ENCODE data around the gene CFP. TPM values are rescaled to one million over a fixed set of nuclear protein-coding genes. Genes with fewer than 3 reads are reported as not detected.

CFP gene
- total RNA-seq, 1 donor from 2014 or later = 3.0 TPM

DNA sequence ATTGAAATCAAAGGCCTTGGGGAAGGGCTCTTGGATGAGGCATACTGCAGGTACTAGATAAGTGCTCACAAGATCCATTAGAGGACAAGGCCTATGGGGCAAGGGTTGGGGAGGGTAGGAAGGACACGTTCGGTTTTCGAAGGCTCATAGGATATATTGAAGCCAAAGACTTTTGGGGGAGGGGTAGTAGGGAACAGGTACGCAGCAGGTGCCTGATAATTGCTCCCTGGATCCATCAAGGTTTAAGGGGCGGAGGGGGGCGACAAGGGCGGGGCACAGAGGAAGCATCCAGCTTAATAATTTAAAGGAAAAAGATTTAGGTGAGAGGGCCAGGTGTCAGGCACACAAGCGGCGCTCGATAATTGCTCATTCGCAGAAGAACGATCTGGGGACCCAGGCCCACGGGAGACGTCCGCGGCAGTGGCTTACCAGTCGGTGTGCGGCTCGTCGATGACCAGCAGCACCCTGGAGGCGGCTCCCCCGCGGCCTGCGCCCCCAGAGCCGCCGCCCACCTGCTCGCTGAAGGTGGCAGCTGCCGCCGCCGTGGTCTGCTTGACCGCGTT lies 10.7 kb downstream of the CFP start:
- H3K27ac ChIP-seq (replicated peaks) = no peak overlapping the region
- H3K4me1 ChIP-seq = peaks cover 5% of the 10 kb centered on the region
- TF ChIP-seq, protein P1, sequence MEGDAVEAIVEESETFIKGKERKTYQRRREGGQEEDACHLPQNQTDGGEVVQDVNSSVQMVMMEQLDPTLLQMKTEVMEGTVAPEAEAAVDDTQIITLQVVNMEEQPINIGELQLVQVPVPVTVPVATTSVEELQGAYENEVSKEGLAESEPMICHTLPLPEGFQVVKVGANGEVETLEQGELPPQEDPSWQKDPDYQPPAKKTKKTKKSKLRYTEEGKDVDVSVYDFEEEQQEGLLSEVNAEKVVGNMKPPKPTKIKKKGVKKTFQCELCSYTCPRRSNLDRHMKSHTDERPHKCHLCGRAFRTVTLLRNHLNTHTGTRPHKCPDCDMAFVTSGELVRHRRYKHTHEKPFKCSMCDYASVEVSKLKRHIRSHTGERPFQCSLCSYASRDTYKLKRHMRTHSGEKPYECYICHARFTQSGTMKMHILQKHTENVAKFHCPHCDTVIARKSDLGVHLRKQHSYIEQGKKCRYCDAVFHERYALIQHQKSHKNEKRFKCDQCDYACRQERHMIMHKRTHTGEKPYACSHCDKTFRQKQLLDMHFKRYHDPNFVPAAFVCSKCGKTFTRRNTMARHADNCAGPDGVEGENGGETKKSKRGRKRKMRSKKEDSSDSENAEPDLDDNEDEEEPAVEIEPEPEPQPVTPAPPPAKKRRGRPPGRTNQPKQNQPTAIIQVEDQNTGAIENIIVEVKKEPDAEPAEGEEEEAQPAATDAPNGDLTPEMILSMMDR (IDR thresholded peaks at IDR 0.05; ENCODE audit: borderline replicate concordance) = no peak
- DNase-seq = no peak
- peak overlapping the region; percentile 60 for H3K4me3 ChIP-seq
- intact Hi-C loops (cut with micrococcal nuclease) = no loop called here
- H3K9me3 ChIP-seq (replicated peaks) = no peaks in the 10 kb centered on the region
- no peaks in the 10 kb centered on the region for H3K36me3 ChIP-seq
- H3K27me3 ChIP-seq (ENCODE audit: low read depth) = peaks cover 5% of the 10 kb centered on the region

DNA sequence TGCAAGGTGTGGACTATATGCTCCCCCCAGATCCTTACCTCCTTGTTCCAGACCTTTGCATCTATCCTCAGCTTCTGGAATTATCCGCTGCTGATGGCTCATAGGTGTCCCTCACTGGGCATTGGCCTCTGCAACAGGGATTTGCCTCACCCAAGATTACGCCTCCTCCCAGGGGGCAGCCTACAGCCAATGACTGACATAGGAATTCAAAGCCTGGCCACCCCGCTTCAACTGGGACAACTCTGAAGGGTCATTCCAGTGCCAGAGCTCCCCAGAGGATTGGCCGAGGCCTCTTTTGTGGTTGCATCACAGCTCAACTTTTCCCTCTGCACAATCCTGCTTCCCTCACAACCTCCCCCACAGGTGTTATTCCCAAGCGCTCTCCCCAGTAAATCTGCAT lies 15.1 kb downstream of the CFP start:
- intact Hi-C loops (cut with micrococcal nuclease) = no loop called here
- peaks cover 4% of the 10 kb centered on the region for H3K4me1 ChIP-seq
- H3K4me3 ChIP-seq = no peak overlapping the region
- no peaks in the 10 kb centered on the region for H3K36me3 ChIP-seq
- TF ChIP-seq, protein P1 (IDR thresholded peaks at IDR 0.05; ENCODE audit: borderline replicate concordance) = no peak
- no peak overlapping the region for H3K27ac ChIP-seq (replicated peaks)
- no peaks in the 10 kb centered on the region for H3K9me3 ChIP-seq (replicated peaks)
- DNase-seq = no peak
- H3K27me3 ChIP-seq (ENCODE audit: low read depth) = no peaks in the 10 kb centered on the region

DNA sequence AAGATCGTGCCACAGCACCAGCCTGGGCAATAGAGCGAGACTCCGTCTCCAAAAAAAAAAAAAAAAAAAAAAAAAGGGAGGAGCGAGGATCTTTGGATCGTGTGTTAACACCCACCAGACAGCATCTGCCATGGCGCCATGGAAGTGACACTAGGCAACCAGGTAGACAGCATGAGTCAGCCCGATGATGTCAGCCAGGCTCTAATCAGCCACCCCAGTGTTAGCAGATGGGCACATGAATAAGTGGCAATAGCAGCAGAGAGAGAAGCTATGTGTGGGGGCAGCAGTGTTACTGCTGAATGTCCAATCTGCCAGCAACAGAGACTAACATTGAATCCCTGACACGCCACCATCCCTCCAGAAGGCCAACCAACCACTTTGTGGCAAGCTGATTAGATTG lies 16.6 kb downstream of the CFP start:
- H3K27ac ChIP-seq (replicated peaks) = no peak overlapping the region
- H3K4me3 ChIP-seq = no peak overlapping the region
- H3K27me3 ChIP-seq (ENCODE audit: low read depth) = no peaks in the 10 kb centered on the region
- H3K9me3 ChIP-seq (replicated peaks) = no peaks in the 10 kb centered on the region
- intact Hi-C loops (cut with micrococcal nuclease) = no loop called here
- no peaks in the 10 kb centered on the region for H3K4me1 ChIP-seq
- TF ChIP-seq, protein P1 (IDR thresholded peaks at IDR 0.05; ENCODE audit: borderline replicate concordance) = no peak
- H3K36me3 ChIP-seq = no peaks in the 10 kb centered on the region
- DNase-seq = no peak

DNA sequence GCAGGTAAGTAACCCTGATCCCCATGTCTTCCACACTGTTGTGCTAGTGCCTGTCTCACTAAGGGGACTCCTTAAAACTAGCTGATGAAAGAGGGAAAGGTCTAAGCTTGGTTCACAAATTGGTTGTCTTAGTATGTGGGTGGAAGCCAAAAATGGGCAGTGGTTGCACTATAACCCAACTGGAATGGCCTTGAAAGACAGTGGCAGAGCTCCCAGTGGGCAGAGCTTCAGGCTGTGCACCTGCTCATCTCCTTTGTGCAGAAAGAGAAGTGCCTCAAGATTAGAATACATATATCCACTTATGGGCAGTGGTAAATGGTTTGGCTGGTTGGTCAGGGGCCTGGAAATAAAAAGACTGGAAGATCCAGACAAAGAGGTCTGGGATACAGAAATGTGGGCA lies 17.3 kb downstream of the CFP start:
- no peaks in the 10 kb centered on the region for H3K36me3 ChIP-seq
- H3K27me3 ChIP-seq (ENCODE audit: low read depth) = no peaks in the 10 kb centered on the region
- H3K9me3 ChIP-seq (replicated peaks) = no peaks in the 10 kb centered on the region
- TF ChIP-seq, protein P1 (IDR thresholded peaks at IDR 0.05; ENCODE audit: borderline replicate concordance) = no peak
- intact Hi-C loops (cut with micrococcal nuclease) = no loop called here
- H3K4me1 ChIP-seq = no peaks in the 10 kb centered on the region
- H3K27ac ChIP-seq (replicated peaks) = no peak overlapping the region
- no peak for DNase-seq
- H3K4me3 ChIP-seq = no peak overlapping the region

DNA sequence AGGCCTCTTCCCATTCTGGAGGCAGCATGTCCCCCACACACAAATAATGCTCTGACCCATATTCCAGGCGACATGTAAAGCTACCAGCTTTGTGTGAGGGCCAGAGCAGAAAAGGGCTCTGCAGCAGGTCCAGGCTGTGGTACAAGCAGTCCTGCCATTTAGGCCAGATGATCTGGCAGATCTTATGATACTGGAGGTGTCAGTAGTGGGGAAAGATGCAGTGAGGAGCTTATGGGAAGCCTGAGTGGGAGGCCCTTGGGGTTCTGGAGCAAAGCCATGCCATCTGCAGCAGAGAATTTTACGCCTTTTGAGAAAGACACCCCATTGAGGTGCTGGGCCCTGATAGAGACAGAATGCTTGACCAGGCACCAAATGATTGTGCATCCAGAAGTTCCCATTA lies 17.8 kb downstream of the CFP start:
- Histone ChIP-seq H3K27me3 (ENCODE audit: low read depth) (no peaks in the 10 kb centered on the region), H3K4me3 (no peak overlapping the region), H3K36me3 (no peaks in the 10 kb centered on the region), H3K9me3 (replicated peaks) (no peaks in the 10 kb centered on the region), H3K4me1 (no peaks in the 10 kb centered on the region), H3K27ac (replicated peaks) (no peak overlapping the region)
- TF ChIP-seq, protein P1 (IDR thresholded peaks at IDR 0.05; ENCODE audit: borderline replicate concordance) = no peak
- intact Hi-C loops (cut with micrococcal nuclease) = no loop called here
- no peak for DNase-seq

Measured in left ventricle myocardium inferior (tissue), 1 donor.